Fibroblast of skin of scalp (primary cell): ENCODE results near the gene PRR23E.

Experiments
- DNase-seq: peaks from one replicate; pipeline ENCODE4 v3.0.0-alpha.2; 2013

The PRR23E gene

DNA sequence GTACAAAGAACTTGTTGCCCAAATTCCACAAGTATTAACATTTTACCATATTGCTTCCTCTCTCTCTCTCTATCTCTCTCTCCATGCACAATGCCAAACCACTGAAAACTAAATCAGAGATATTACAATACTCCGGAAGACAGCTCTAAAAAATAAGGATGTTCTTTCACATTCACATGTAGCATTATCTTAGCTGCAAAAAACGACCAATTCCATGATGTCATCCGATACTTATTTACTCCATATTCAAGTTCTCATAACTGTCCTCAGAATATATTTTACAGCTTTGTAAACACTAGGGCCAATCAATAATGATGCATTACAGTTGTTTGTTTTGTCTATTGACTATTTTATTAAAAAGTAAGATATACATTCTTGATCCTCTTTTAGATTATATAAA lies 7.7 kb upstream of the PRR23E start:
- no peak for DNase-seq

DNA sequence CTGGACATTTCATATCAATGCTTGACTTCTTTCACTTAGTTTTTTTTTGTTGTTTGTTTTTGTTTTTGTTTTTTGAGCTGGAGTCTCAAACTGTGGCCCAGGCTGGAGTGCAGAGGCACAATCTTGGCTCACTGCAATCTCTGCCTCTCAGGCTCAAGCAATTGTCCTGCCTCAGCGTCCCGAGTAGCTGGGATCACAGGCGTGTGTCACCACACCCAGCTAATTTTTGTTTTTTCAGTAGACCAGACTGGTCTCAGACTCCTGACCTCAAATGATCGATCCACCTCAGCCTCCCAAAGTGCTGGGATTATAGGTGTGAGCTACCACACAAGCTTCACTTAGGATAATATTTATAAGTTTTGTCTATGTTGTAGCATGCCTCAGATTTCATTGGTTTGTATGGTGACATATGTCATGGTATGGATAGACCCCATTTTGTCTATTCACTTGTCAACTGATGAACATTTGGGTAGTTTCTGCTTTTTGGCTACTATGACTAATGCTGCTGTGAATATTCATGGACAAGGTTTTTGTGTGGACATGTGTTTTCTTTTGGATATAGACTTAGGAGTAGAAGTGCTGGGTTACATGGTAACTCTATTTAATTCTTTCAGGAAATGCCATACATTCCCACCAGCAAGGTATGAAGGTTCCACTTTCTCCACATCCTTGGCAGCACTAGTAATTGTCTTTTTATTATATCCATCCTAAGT lies 6.8 kb upstream of the PRR23E start:
- DNase-seq: no peak

DNA sequence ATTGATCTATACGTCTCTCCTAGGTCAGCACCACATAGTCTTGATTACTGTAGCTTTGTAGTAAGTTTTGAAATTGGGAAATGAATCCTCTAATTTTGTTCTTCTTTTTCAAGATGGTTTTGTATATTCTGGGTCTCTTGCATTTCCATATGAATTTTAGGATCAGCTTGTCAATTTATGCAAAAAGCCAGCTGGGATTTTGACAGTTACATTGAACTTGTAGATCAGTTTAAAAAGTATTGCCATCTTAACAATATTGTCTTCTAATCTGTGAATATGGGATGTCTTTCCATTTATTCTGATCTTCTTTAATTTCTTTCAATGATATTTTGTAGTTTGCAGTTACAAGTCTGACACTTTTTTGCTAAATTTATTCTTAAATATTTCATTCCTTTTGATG lies 5.6 kb upstream of the PRR23E start:
- DNase-seq: no peak

DNA sequence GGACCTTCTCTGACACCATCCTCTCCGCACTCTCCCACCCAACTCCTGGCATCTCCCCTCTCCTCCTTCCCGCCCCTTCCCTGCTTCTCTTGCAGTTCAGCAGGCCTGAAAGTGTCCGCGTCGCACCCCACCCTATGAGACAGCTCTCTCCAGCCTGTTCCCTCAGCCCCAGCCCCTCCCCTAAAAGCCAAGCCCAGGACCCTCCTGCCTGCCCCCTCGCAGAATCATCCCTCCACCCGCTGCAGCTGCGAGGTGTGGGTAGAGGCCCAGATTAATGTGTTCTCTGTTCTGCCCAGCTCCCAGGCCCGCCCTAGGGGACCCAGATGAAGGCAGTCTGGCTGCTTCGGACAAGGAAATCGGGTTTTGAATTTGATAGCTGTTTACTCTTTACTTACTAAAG lies 410 bp downstream of the PRR23E start:
- DNase-seq: no peak

DNA sequence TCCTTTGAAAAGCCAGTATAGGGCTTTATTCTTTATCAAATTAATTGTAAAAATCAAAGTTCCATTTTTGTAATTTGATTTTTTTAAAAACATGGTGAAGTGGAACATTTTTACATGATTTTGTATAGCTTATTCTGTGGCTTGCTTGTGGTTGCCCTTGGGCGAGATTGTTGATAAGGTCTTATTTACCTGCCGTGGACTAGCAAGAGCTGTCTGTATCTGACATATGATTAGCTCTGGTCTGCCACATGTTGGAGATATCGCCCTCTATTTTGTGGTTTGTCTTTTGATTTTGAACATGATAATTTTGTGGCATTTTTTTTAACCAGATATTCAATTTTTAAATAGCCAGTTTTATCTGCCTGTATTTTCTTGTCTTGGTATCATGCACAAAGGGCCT lies 844 bp downstream of the PRR23E start:
- no peak for DNase-seq

DNA sequence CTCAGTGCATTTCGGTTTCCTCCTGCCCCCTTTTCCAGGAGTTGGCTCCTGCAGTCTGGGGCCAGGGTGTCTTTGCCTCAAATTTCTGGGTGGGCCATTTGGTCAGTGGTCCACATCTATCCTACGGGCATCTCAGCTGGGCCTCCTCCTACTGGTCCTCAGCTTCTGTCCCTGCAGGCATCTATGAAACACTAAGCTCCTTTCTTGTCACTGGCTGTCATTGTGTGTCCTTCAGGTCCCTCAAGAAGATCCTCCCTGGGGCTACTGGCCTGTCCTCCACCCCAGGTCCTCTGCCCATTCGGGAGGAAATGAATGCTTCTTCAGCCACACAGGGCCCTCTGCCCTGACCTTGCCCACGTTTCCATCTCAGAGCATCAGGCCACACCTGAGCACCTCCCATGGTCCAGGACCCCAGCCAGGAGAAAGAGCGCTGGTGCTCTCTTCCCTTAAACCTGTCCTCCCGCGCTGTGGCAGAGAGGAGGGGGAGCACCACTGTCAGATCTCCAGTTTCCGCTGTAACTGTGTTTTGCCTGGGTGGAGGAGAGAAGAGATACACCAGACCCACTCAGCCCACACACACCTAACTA lies 1.8 kb downstream of the PRR23E start:
- no peak for DNase-seq

DNA sequence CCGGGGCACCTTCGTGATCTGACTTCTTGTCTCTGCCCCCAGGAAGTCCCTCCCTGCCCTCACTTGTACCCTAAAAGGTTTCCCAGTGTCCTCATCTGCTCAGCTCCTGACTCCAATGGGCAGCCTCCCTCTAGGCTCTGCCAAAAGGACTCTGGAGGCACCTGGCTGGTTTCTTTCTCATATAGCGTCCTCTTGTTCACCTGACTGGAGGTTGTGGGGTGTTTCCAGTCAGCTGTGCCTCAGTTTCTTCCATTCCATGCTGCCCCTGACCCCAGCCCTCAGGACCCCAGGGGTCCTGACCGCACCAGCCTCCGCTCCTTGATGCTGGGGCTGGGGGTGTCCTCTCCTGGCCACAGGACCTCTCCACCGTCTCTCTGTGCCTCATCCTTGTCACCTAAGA lies 2.5 kb downstream of the PRR23E start:
- no peak for DNase-seq

DNA sequence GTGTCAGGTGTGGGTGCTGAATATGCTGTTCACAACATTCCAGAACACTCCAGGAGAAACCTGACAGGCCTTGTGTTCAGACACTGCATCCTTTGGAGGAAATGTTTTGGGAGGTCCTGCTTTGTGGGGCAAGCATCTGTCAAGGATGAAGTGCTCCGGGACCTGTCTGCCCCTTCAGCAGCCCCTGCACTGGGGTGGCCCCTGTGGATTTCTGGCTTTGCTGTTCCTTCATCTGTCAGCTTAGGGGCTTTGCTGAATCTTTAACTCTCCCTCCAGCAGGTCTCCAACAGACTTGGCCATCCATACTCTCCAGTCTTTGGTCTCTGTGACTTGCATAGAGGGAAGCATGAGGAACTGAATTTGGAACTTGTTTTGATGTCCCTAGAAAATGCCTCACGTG lies 3.1 kb downstream of the PRR23E start:
- no peak for DNase-seq

DNA sequence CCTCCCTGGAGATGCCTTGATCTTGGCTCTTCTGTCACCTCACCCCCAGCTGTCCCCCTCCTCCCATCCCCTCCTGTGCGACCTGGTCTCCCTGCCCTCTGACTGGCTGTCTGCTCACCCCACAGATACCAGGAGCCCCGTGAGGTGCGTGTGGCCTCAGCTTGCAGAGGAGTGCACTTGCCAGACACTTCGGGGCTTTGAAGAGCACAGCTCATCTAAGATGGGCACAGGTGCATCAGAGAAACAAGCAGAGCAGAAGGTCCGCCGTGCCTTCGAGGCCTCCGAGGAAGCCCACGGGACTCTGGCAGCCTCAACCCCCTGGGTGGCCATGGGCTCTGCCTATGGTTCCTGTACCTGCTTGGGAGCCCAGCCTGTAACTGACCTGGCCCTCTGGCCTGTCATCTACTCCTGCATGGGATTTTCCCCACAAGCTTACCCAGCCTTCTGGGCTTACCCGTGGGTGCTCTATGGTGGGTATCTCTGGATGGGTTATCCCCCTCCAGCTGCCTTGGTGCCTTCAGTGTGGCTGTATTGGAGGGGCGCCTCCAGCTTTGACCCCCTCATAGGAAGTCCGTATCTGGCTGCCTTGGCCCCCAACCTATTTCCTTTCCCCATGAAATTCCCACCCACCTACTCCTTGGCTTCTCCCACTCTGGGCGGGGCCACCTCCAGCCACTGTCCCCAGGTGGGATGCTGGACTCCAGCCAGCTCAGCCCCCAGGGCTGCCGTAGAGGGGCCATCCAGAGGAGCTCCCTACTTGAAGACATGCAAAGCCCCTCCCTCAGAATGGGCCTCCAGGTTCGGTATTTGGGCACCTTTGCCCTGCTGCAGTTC lies 3.8 kb downstream of the PRR23E start:
- no peak for DNase-seq

DNA sequence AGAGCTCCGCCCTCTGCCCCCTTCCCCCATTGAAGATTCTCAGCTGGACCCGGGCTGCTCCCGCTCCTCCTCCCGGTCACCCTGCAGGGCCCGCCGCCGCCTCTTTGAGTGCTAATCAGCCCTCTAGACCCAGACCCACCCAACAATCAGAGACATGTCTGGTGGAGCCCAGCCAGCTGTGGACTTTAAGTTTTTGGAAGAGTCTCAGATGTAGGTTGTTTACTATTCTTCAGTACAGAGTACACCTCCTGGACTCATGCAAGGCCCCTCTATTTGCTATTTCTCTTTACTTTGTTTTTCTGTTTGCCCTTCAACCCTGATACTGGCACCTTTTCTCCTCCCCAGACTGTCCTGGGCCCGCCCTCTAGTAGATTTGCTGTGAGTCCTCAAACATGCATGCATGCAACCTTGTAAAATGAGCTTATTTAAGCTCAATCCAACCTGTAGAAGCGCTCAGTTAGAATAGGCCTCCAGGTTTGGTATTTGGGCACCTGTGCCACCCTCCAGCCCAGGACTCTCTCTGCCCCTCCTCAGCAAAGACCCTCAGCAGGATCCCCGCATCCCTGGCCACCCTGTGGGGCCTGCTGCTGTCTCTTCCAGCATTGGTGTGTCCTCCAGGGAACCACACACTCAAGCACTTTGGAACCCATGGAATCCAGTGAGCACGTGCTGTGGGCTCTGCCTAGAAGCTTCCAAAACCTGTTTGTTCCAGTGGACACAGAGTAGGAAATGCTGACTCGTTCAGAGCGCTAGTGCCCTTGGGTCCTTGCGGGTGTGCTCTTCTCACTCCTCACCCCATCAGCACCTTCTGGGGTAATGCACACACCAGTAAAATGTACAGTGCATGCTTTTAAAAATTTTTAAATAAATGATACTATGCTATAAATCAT lies 4.6 kb downstream of the PRR23E start:
- DNase-seq: no peak

DNA sequence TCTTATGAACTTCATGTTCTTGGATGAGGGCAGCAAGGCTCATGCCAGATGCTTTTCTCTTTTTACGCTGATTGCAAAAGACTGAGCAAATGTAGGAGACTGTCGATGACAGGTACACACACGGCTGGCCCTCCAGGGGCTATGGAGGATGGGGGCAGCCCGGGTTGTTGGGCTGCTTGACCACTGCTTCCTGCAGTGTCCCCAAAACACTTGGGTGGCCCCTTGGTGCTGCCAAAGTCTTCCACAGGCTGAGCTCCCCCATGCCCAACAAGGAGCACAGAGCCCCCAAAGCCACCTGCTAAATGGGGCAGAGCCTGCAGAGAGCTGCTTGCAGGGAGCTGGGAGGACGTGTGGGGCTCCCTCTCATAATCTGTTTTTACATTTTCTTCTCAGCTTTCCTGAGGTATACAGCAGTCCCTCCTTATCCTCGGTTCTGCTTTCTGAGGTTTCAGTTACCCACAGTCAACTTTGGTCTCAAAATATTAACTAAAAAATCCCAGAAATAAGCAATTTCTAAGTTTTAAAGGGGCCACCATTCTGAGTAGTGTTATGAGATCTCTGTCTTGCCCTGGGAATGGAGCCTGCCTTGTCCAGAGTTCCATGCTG lies 7.3 kb downstream of the PRR23E start:
- no peak for DNase-seq

DNA sequence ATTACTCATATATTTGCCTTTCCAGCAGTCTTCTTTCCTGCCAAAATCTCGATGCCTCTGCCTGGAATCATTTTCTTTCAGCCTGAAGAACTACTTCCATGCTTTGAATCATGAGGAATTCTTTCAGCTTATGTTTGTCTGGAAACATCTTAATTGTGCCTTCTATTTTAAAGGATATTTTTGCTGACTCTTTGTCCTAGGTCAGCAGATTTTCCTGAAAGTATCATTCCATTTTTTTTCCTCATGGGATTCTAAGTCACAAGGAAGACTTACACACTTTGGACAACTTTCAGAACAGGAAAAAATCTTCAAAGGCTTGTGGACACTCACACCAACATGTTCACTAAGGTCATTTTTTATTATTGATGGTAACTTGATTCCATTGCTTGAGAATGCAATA lies 10.1 kb downstream of the PRR23E start:
- no peak for DNase-seq

DNA sequence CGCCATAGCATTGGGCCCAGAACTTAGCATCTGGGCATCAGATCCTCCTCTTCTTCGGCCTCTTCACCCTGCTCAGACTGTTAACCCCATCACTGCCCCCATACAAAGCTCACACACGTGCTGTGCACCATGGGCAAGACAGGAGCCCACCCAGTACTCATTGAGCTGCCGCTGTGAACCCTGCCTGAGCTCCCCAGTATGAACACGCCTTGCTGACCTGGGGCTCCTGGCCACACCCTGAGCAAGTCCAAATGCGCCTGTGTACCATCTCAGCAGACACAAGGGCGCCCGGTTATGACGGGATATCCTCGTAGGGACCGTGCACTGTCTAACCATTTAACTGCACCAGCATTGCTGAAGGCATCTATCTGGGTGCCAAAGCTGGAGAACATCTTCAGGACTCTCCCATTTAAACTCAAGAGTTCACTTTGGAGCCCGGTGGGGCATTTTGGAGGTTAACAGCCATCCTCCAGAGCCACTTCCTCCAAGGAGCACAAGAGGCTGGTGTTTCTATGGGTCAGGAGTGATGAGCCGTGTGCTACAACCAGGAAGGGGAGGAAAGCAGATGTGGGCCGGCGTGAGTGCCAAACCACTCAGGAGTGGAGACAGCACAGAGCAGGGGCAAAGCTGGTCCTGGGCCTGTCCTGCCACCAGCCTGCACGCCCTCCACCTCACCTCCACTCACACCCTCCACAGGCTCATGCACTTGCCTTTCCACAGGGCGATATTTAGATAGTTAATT lies 12.1 kb downstream of the PRR23E start:
- DNase-seq: no peak

DNA sequence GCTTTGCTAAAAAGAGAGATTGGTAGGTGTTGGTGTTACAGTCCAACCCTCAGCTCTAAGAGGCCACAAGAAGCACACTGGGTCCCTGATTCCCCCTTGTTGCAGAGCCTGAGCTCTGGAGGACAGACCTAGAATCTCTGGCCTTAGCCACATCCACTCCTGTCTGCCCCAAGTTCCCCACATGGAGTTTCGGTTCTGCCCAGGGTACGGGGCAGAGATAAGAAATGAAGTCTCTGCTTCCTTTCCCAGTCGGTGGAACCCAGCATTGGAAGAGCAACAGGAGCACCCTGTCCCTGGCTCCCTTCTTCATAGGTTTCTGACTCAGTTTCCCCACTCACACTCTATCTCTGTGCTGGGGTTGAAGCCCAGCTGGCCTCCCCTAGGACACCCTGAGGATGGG lies 13.2 kb downstream of the PRR23E start:
- DNase-seq: no peak

DNA sequence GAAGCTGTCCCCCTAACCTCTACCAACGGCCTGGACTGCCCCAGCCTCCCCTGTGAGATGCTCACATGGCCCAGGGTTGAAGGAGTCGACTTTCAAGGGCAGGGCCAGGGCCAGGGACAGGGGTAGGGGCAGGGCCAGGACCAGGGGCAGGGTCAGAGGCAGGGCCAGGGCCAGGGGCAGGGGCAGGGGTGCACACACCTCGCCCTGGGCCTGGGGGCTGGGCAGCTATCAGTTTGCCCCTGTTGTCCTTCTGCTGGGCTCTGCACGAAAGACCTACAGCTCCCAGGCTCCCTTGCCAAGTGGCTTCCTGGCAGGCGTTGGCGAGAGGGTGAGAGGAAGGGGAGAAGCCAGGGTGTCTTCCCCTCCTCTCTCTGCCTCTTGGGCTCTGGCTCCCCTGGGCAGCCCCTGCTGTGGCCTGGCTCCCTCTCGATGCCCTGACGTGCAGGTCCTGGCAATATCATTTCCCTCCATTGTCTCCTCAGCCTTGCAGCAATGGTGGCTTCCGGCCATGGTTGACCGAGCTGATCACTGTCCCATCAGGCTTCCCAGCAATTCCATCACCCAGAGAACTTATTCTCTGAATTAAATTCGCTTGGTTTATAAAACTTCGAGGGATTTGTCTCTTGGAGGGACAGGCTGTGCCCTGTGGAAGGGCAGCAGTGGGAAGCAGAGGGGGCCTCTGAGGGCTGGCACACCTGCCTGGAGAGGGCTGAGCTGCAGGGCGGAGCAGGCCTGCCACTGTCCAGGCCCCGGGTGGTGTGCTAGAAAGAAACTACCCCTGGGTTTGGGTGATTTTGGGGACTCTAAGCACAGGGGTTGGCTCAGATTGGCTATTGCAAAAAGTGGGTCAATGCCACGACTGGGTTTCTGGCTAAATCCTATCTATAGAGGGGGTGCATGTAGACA lies 13.9 kb downstream of the PRR23E start:
- no peak for DNase-seq

DNA sequence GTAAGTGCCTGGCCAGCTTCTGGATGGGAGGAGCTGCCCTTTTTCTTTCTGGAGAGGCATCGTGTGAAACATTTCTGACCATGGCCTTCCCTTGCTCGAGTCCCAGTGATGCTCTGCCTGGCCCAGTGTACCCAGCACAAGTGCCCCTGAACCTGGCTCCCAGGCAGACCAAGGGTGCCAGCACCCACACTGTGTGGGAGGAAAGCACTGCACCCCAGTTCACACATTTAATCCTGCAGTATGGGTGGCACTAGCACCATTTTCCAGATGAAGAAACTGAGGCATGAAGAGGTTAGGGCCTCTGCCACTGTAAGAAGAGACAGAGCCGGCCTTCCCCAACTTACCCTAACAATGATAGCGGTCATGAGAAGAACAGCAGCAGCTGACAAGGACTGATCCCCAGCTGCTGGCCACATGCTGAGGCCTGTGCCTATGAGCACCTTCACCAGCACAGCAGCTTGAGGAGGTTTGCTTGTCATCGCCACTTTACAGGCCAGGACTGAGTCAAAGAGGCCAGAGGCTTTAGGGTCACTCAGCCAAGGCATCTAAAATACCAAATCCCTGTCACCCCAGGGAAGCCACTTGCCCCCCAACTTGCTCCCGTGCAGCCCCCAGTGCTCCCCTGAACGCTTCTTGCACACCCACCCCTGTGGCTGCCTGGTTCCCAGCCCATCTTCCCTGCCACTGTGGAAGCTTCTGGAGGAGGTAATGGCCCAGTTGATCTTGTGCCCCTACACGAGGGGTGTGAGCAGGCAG lies 15.0 kb downstream of the PRR23E start:
- no peak for DNase-seq

DNA sequence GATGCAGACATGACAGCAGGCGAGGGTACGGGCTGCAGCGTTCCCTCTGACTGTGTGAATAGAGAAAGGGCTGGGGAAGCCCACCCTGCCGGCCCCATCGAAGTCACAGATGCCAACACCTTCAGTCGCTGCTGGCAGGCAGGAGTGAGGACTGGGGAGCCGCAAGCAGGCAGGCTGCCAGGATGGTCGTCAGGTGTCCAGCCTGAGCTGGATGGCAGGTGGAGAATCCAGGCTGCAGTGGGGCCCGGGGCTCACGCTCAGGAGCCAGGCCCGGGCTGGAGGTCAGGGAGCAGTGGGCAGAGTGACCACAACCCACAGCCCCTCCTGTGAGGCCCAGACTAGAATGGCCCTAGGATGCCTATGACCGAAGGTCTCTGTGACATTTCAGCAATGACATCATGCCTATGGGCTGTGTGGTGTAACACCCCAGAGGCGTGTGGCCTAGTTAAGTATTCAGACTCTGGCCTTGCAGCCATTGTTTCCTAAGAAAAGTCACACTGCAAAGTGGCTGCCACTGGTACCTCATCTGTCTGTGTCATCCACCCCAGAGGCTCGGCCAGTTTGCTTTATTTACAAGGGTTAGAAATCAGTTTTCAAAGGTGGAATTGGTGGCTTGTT lies 15.7 kb downstream of the PRR23E start:
- DNase-seq: no peak

DNA sequence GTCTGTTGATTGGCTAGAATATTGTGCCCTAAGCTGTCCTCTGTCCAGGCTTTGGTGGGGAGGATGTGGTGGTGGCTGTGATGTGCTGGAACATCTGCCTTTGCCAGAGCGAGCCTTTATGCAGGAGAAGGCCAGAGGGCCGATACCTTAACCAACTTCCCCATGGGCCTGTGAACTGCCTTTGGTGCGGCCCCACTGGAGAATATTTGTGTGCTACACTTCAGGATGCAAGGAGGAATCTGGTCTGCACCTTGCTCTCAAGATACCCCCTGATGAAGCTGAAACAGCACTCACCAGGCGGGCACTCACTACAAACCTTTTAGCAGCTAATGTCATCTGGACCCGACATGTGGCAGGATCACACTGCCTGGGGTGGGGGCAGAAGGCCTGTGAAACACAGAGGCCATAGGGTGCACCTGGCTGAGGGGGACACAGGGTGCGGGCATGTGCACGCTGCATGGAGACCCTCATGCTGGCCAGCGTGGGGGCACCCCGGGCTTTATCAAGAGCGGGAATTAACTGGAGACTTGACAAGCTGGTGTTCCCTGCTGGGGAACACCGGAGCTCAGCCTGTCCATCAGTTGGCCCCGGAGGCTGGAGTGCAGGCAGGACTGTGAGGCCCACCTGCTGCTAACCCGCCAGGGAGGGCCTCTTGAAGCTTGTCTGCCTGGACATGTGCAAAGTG lies 16.4 kb downstream of the PRR23E start:
- no peak for DNase-seq
